SK-N-SH (cell line): Measurements from ENCODE around the gene COX4I2. TPM values are rescaled to one million over a fixed set of nuclear protein-coding genes. Genes with fewer than 3 reads are reported as not detected.
A peak's percentile ranks its signal among the peaks of the same experiment; 100 is the strongest.

ENCODE experiments used
- ELF1 ChIP-seq: IDR thresholded peaks from 2 replicates; pipeline ENCODE4 v1.4.0; 2012
- EP300 ChIP-seq, 2 experiments: IDR thresholded peaks; 2 replicates each; pipeline versions ENCODE4 v1.4.0 to v1.6.1; 2012; ENCODE audit warnings: borderline replicate concordance in 1 of 2, low read depth in 1 of 2, low read length in 1 of 2
- EZH2phosphoT487 ChIP-seq: fragments of 200-600 bp; sonication (generic); IDR thresholded peaks from 2 replicates; pipeline ENCODE4 v1.6.1; 2017; ENCODE audit warnings: low read depth, mixed run types, mild to moderate bottlenecking, antibody characterized with exemption, moderate library complexity, borderline replicate concordance
- FOSL2 ChIP-seq: IDR thresholded peaks from 2 replicates; pipeline ENCODE4 v1.4.0; 2012; ENCODE audit warnings: low read depth, mild to moderate bottlenecking, moderate library complexity, borderline replicate concordance
- FOXJ3 ChIP-seq: sonication (generic); formaldehyde crosslinking; IDR thresholded peaks from 2 replicates; pipeline ENCODE4 v1.5.1; 2020; ENCODE audit warnings: mild to moderate bottlenecking, missing genetic modification reagents
- IRF3 ChIP-seq: fragments of 150-350 bp; IDR thresholded peaks from 2 replicates; pipeline ENCODE4 v1.6.1; 2016; ENCODE audit warnings: mild to moderate bottlenecking, low read depth, low read length
- MEF2A ChIP-seq: IDR thresholded peaks from 2 replicates; pipeline ENCODE4 v1.4.0; 2012; ENCODE audit warnings: low read depth, borderline replicate concordance
- NFIC ChIP-seq: IDR thresholded peaks from 2 replicates; pipeline ENCODE4 v1.4.0; 2012; ENCODE audit warnings: borderline replicate concordance
- PBX3 ChIP-seq: IDR thresholded peaks from 2 replicates; pipeline ENCODE4; 2012
- RFX5 ChIP-seq: IDR thresholded peaks from 2 replicates; pipeline ENCODE4 v1.6.1; 2012; ENCODE audit warnings: mild to moderate bottlenecking, improper control_type of control experiment, low read length
- SIN3A ChIP-seq: IDR thresholded peaks from 2 replicates; pipeline ENCODE4 v1.6.1; 2012; ENCODE audit warnings: low read depth, mild to moderate bottlenecking, low read length, moderate library complexity, borderline replicate concordance
- TCF12 ChIP-seq: IDR thresholded peaks from 2 replicates; pipeline ENCODE4 v1.4.0; 2012
- TEAD4 ChIP-seq: IDR thresholded peaks from 2 replicates; pipeline ENCODE4 v1.4.0; 2012; ENCODE audit warnings: mild to moderate bottlenecking, borderline replicate concordance; ENCODE audit not compliant: insufficient read depth
- YY1 ChIP-seq: IDR thresholded peaks from 2 replicates; pipeline ENCODE4 v1.4.0; 2012; ENCODE audit warnings: low read depth, mild to moderate bottlenecking
- polyA plus RNA-seq, 3 experiments: library from polyadenylated mRNA; depleted of rRNA; stranded (reverse); fragments of >200 nt; gene quantifications; 2 replicates each; pipeline ENCODE4 v1.2.3, GENCODE V29; 2012
- TF ChIP-seq, protein P1 (sequence below): fragments of 200-600 bp; sonication (generic); IDR thresholded peaks from 2 replicates; pipeline ENCODE4 v1.6.1; 2017; ENCODE audit warnings: antibody characterized with exemption, mild to moderate bottlenecking, moderate library complexity
- TF ChIP-seq, protein P2 (sequence below): IDR thresholded peaks from 2 replicates; pipeline ENCODE4 v1.4.0; 2012; ENCODE audit warnings: low read depth, borderline replicate concordance
- TF ChIP-seq, protein P3 (sequence below): fragments of 150-350 bp; IDR thresholded peaks from 2 replicates; pipeline ENCODE4 v1.6.1; 2017; ENCODE audit warnings: antibody characterized with exemption, low read length, low read depth, borderline replicate concordance

Gene COX4I2
- polyA plus RNA-seq, 1 of the 3 experiments (the other 2 are of a cell fraction): 0.21 TPM

- TF ChIP-seq, protein P1, sequence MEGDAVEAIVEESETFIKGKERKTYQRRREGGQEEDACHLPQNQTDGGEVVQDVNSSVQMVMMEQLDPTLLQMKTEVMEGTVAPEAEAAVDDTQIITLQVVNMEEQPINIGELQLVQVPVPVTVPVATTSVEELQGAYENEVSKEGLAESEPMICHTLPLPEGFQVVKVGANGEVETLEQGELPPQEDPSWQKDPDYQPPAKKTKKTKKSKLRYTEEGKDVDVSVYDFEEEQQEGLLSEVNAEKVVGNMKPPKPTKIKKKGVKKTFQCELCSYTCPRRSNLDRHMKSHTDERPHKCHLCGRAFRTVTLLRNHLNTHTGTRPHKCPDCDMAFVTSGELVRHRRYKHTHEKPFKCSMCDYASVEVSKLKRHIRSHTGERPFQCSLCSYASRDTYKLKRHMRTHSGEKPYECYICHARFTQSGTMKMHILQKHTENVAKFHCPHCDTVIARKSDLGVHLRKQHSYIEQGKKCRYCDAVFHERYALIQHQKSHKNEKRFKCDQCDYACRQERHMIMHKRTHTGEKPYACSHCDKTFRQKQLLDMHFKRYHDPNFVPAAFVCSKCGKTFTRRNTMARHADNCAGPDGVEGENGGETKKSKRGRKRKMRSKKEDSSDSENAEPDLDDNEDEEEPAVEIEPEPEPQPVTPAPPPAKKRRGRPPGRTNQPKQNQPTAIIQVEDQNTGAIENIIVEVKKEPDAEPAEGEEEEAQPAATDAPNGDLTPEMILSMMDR: no peak
- TF ChIP-seq RFX5 (0 out of 2 replicates have a peak, but pooled peaks have one; percentile 31), SIN3A (no peak), EP300 (IDR thresholded peaks at IDR 0.05; ENCODE audit: borderline replicate concordance in 1 of 2, low read depth in 1 of 2, low read length in 1 of 2) (peak in 1 of 2 experiments; percentile 87; a peak in 2 of 4 replicates), NFIC (no peak), YY1 (no peak), TEAD4 (no peak), IRF3 (no peak), TCF12 (no peak), FOSL2 (no peak), FOXJ3 (peak; percentile 66; the same call in 1 of the 2 replicates), PBX3 (no peak), ELF1 (no peak), MEF2A (no peak), EZH2phosphoT487 (no peak)
- TF ChIP-seq, protein P2, sequence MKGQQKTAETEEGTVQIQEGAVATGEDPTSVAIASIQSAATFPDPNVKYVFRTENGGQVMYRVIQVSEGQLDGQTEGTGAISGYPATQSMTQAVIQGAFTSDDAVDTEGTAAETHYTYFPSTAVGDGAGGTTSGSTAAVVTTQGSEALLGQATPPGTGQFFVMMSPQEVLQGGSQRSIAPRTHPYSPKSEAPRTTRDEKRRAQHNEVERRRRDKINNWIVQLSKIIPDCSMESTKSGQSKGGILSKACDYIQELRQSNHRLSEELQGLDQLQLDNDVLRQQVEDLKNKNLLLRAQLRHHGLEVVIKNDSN: no peak
- TF ChIP-seq, protein P3, sequence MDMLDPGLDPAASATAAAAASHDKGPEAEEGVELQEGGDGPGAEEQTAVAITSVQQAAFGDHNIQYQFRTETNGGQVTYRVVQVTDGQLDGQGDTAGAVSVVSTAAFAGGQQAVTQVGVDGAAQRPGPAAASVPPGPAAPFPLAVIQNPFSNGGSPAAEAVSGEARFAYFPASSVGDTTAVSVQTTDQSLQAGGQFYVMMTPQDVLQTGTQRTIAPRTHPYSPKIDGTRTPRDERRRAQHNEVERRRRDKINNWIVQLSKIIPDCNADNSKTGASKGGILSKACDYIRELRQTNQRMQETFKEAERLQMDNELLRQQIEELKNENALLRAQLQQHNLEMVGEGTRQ: no peak
- TF ChIP-seq, all 33 proteins: peak for 6
These were observed 605 bp downstream of the COX4I2 start (continued) for GRCh38 chr20:31638317-31638716.
